ENCODE results near the gene RNF115. TPM values are rescaled to one million over a fixed set of nuclear protein-coding genes. Genes with fewer than 3 reads are reported as not detected.

Gene RNF115
- total RNA-seq, 1 experiment from 2014 or later, result 11.0 TPM

DNA sequence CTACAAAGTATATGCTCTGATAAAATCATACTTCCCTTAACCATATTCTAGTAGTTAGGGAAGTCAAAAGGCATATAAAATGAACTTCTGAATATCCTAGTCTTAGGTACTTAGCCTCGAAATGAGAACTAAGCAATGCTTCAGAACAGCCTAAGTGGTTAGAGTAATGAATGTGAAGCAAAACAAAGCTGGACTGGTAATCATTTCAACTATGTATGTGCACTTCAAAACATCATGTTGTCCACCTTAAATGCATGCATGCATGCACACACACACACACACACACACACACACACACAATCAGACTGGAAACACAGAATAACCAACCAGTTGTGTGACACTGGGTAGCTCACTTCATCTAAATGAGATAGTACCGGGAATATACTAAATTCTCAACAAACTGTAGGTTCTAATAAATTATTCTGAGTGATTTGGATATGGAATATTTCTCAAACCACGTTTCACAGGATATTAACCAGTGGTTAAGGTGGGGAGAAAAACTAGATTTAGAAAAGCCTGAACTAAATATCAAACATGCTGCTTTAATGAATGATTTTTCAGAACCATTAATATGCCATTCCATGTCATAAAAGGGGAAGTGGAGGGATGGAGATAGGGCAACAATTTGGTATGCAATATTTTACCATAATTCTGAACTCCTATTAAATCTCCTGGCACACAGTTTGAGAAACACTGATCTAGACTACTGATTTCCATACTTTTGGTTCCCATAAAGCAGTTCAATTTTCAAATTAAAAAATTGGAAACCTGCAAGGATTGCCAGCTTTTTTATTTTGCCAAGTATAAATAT, 19.5 kb downstream of the RNF115 start:
- Histone ChIP-seq H2BK20ac (ENCODE audit: low read depth, low read length, poor library complexity, severe bottlenecking) (no peak overlapping the region), H3K27ac (ENCODE audit: insufficient read length, low read depth, low read length) (no peak overlapping the region), H2BK15ac (ENCODE audit: low read depth, low read length) (no peak overlapping the region), H3K4me2 (ENCODE audit: insufficient read depth, insufficient read length, low read length) (no peak overlapping the region), H2BK12ac (ENCODE audit: insufficient read length, low read depth, low read length) (no peak overlapping the region), H3K4me1 (ENCODE audit: insufficient read depth, low read length) (no peaks in the 10 kb centered on the region), H3T11ph (ENCODE audit: low read length) (no peak overlapping the region), H4K91ac (ENCODE audit: insufficient read length, low read depth, low read length) (no peak overlapping the region), H3K27me3 (ENCODE audit: insufficient read depth, low read length) (no peaks in the 10 kb centered on the region), H3K79me1 (ENCODE audit: insufficient read depth, low read depth, low read length, poor library complexity, severe bottlenecking) (peaks cover 2% of the 10 kb centered on the region), H3K14ac (ENCODE audit: insufficient read depth, low read length) (no peak overlapping the region), H4K20me1 (ENCODE audit: control insufficient read depth, insufficient read depth, insufficient read length) (no peaks in the 10 kb centered on the region), H2AFZ (ENCODE audit: low read length) (no peak overlapping the region), H4K5ac (ENCODE audit: insufficient read length, low read depth, low read length) (no peak overlapping the region), H3K79me2 (ENCODE audit: insufficient read depth, low read length) (no peaks in the 10 kb centered on the region; the same call in 1 of the 2 replicates), H3K23ac (ENCODE audit: insufficient read length, low read depth, low read length) (no peak overlapping the region), H3K56ac (ENCODE audit: insufficient read length, low read depth, low read length) (no peak overlapping the region), H2BK5ac (ENCODE audit: insufficient read length, low read length) (no peak overlapping the region), H3K9me3 (ENCODE audit: control insufficient read depth, low read depth, low read length) (no peaks in the 10 kb centered on the region), H4K8ac (replicated peaks; ENCODE audit: insufficient read length, low read depth, low read length) (no peak overlapping the region), H2AK5ac (ENCODE audit: insufficient read length, low read length) (no peak overlapping the region), H3K9ac (ENCODE audit: extremely low read depth, insufficient read length, low read length) (no peak overlapping the region), H3K4ac (ENCODE audit: low read depth, low read length) (no peak overlapping the region), H2BK120ac (ENCODE audit: low read depth, low read length, poor library complexity, severe bottlenecking) (no peak overlapping the region), H3K18ac (ENCODE audit: insufficient read length, low read depth, low read length) (no peak overlapping the region), H3K23me2 (ENCODE audit: insufficient read length, low read depth, low read length, poor library complexity, severe bottlenecking) (no peaks in the 10 kb centered on the region)
- Mint-ChIP-seq H3K4me3 (no peak overlapping the region), H3K36me3 (ENCODE audit: insufficient read depth in 1 of 3, low read depth in 3 of 3) (peaks cover 0 to 3% (median 1%) of the 10 kb centered on the region in 3 experiments; a peak in 4 of 7 replicates), H3K27me3 (ENCODE audit: low read depth) (no peaks in the 10 kb centered on the region), H3K4me1 (peaks cover 20 to 27% of the 10 kb centered on the region in 2 experiments), H3K9me3 (no peaks in the 10 kb centered on the region), H3K27ac (no peak overlapping the region)
- no CpG with 5 or more reads among the region's 3 CpGs for WGBS (ENCODE audit: extremely low coverage, insufficient read length, low lambda C conversion rate)
- TF ChIP-seq, protein P1, sequence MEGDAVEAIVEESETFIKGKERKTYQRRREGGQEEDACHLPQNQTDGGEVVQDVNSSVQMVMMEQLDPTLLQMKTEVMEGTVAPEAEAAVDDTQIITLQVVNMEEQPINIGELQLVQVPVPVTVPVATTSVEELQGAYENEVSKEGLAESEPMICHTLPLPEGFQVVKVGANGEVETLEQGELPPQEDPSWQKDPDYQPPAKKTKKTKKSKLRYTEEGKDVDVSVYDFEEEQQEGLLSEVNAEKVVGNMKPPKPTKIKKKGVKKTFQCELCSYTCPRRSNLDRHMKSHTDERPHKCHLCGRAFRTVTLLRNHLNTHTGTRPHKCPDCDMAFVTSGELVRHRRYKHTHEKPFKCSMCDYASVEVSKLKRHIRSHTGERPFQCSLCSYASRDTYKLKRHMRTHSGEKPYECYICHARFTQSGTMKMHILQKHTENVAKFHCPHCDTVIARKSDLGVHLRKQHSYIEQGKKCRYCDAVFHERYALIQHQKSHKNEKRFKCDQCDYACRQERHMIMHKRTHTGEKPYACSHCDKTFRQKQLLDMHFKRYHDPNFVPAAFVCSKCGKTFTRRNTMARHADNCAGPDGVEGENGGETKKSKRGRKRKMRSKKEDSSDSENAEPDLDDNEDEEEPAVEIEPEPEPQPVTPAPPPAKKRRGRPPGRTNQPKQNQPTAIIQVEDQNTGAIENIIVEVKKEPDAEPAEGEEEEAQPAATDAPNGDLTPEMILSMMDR (conservative IDR thresholded peaks at IDR 0.05), result no peak
- no peak for DNase-seq
